ENCODE measurements around the gene NUF2. TPM values are rescaled to one million over a fixed set of nuclear protein-coding genes. Genes with fewer than 3 reads are reported as not detected.
"Not testable (repeated sequence)": the region's sequence is repeated elsewhere in the genome, so short reads cannot be mapped to it uniquely, and the experiment has no call there.

The NUF2 gene
- total RNA-seq = 10 to 100 TPM; 31.7 to 32.7 TPM

DNA sequence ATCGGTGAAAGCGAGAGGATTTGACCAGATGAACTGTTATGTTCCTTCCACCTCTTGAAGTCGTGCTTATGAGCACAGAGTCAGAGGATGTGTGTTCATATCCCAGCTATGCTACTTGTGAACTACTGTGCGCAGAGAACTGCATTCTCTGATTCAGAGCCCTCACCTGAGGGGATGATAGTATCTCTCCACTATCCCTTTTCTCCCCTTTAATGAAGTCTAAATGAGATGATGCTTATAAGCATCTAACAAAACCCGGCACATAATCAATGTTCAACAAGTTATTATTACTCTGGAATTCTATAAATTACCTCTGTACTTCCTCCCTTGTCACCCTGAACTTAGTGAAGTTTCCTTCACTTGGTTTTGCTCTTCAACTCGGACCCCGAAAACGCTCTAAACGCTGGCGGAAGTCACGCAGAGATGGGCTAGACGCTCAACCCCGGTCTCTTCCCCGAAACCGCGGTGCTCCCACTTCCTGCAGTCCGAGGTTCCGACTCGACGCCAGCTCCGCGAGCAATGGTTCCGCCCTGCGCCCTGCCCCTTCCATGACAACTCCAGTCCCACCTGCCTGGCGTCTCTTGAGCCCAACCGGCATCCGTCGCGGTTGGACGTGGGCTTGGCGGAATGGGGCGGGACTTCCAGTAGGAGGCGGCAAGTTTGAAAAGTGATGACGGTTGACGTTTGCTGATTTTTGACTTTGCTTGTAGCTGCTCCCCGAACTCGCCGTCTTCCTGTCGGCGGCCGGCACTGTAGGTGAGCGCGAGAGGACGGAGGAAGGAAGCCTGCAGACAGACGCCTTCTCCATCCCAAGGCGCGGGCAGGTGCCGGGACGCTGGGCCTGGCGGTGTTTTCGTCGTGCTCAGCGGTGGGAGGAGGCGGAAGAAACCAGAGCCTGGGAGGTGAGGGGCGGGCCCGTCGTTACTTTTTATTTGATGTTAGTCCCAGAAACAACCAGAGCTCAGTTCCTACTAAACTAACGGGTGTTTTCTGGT is at the start of gene NUF2:
TSS of gene NUF2 (plus strand) at position 644 of the 995 bp plus-strand sequence. CDS start 4,098 bp downstream, outside the sequence.
- ChIA-PET POLR2A (interaction anchor here (0.7 kb wide), 1 partner anchor 222 kb away, joined by 3 read pairs; no protein-coding TSS in a partner anchor), CTCF (interaction anchor here (1.2 kb wide), 1 partner anchor 473 kb away, joined by 3 read pairs; no protein-coding TSS in a partner anchor)

DNA sequence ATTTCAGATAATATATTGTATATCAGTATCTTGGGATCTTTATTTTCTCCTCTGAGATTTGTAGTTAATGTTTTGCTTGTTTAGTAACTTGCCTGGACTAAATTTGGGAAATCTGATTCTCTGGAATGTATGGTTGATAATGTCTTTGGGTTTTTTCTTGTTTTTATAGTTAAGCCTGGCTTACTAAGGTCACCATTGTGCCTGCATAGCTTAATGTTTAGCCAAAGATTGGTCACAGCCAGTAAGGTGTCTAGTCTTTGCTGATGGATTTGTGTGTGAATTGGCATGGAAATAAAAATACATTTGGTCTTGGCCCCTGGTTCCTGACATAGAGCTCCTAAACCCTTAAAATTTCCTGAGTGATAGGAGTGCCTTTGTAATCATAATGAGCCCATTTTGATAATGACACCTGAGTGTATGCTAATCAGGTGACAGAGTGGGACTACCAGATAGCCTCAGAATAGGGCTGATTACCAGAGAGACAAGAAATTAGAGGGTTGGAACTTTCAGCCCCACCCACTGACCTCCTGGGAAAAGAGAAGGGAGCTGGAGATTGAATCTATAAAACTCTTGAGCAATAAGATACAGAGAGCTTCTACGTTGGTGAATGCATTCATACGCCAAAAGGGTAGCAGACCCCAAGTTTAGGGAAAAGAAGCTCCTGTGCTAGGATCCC is 47.9 kb upstream of the NUF2 start:
- POLR2A ChIA-PET = no interaction called here
- CTCF ChIA-PET = no interaction called here

DNA sequence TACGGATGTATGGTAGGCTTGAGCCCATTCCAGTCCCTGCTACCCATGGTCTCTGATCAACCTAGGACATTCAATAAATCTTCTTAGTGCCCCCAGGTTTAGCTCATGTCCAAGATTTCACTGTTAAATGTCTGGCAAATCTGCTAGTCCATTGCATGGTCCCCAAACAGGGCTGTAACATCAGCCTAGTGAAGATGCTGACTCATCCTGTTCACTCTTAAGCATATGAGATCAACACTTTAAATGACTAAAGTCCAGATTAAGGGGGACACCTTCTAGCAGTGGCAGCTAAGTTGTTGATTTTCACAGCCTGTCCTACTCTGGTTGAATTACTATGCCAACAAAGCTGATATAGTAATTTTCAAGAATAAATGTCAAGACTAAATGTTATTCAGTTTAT is 46.5 kb upstream of the NUF2 start:
- ChIA-PET CTCF (no interaction called here), POLR2A (no interaction called here)

DNA sequence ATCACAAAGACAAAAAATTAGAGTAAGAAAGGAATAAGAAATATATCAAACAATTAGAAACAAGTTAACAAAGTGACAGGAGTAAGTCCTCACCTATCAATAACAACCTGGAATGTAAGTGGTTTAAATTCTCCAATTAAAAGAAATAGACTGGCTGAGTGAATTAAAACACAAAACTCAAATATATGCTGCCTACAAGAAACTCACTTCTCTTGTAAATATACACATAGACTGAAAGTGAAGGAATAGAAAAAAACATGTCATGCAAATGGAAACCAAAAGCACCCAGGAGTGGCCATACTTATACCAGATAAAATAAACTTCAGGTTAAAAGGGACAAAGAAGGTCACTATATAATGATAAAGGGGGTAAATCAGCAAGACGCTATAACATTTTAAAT is 43.2 kb upstream of the NUF2 start:
- POLR2A ChIA-PET = no interaction called here

DNA sequence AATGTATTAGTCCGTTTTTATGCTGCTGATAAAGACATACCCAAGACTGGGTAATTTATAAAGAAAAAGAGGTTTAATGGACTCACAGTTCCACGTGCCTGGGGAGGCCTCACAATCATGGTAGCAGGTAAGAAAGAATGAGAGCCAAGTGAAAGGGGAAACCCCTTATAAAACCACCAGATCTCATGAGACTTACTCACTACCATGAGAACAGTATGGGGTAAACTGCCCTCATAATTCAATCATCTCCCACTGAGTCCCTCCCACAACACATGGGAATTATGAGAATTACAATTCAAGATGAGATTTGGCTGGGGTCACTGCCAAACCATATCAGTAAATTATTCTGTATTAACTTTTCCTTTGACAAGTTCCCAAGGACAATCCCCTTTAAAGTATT is 36.9 kb upstream of the NUF2 start:
- CTCF ChIA-PET, POLR2A ChIA-PET: not testable (repeated sequence)

More for the DNA sequence above, 43.2 kb upstream of the NUF2 start:
- CTCF ChIA-PET = no interaction called here

DNA sequence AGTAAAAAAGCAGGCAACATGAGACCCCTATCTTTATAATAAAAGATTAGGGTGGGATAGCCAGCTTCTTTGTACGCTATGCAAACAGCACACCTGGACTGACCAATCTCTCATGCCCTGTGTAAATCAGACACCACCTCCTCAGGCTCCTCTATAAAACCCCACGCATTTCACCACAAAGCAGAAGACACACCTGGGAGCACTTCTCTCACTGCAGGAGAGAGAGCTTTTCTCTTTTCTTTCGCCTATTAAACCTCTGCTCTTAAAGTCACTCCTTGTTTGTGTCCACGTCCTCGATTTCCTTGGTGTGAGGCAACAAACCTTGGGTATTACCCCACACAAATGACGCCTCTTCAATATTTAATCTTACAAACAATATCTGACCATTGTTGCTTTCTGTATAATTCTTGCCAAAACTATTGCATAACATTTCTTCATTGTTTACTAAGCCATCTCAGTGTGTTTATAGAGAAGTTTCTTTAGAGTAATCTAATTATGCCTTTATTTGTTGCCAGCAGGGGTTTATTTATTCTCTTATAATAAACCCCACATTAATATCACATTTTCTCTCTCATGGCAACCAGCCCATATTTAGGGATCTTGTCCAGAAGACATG is 31.6 kb upstream of the NUF2 start:
- ChIA-PET CTCF (no interaction called here), POLR2A (interaction anchor here (0.6 kb wide), 1 partner anchor 26 kb away, joined by 3 read pairs; no protein-coding TSS in a partner anchor)

DNA sequence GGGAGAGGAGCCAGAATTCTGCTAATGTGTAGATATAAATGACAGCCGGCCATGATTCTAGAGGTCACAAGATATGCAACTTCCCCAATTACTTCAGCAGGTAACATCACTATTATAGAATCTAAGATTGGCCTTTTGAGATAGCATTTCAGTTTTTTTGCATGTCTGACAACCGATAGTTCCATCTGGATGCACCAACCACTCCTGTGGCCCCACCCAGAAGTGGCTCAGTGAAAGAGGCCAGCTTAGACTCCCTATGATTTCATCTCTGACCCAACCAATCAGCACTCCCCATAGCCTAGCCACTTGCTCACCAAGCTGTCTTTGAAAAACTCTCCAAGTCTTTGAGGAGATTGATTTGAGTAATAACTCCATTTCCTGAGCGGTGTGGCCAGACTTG is 30.3 kb upstream of the NUF2 start:
- ChIA-PET POLR2A (no interaction called here), CTCF (no interaction called here)

DNA sequence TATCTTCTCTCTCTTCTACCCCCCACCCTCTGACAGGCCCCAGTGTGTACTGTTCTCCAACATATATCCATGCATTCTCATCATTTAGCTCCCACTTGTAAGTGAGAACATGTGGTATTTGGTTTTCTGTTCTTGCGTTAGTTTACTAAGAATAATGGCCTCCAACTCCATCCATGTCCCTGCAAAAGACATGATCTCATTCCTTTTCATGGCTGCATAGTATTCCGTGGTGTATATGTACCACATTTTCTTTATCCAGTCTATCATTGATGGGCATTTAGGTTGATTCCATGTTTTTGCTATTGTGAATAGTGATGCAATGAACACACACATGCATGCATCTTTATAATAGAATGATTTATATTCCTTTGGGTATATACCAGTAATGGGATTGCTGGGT is 29.6 kb upstream of the NUF2 start:
- POLR2A ChIA-PET, CTCF ChIA-PET: not testable (repeated sequence)

DNA sequence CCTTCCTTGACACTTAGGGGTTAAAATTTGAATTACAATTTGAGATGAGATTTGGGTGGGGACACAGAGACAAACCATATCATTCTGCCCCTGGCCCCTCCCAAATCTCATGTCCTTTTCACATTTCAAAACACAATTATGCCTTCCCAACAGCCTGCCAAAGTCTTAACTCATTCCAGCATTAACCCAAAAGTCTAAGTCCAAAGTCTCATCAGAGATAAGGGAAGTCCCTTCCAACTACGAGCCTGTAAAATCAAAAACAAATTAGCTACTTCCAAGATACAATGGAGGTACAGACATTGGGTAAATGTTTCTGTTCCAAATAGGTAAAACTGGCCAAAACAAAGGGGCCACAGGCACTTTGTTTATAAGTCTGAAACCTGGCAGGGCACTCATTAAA is 28.3 kb upstream of the NUF2 start:
- POLR2A ChIA-PET, CTCF ChIA-PET: not testable (repeated sequence)

DNA sequence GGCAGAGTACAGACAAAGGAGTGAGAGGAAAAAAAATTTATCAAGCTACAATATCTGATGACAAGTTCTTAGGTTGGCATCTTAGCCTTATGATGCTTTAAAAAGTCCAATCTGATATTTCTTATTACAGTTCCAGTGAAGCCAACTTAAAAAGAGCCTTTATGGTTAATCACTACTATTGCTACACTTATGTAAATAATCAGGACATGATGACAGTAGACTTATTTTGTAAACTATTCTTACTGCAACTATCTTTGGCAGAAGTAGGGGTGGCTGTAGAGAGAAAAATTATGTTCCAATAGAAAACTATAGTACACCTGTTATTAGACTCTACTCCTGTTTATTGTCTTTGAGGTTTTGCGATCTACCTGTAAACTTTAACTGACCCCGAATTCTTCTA is 25.8 kb upstream of the NUF2 start:
- POLR2A ChIA-PET = no interaction called here
- CTCF ChIA-PET = no interaction called here

DNA sequence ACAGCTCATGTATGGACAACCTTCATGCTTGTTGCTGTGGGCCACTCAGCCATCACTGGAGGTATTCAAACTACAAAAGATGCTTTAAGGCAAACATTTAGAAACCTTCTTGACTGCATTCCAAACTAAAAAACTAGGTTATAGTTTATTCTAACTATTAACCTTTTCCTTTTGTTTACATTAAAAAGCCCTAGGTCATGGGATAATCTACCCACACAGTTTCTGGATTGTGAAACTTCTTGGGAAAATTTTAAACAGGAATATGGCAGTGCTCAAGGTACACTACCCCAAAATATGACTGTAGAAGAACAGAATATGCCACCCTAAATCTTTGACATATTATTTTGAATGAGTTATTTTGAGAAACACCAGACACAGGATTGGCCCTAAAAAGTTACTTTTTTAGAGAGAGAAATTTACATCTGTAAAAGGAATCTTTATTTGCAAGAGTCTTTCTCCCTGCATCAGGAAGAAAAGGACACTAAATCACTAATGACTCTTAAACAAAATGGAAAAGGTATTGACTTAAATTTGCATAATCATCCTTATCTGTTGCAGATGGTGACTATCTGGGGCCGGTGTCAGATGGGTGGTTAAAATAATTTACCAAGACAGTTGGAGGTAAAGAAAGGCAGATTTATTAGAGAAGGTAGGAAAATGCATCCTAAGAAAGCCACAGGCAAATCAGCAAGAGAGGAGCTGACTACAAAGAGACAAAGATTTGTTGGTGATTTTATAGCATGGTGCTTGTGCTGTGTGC is 25.1 kb upstream of the NUF2 start:
- CTCF ChIA-PET = no interaction called here
- POLR2A ChIA-PET = no interaction called here

DNA sequence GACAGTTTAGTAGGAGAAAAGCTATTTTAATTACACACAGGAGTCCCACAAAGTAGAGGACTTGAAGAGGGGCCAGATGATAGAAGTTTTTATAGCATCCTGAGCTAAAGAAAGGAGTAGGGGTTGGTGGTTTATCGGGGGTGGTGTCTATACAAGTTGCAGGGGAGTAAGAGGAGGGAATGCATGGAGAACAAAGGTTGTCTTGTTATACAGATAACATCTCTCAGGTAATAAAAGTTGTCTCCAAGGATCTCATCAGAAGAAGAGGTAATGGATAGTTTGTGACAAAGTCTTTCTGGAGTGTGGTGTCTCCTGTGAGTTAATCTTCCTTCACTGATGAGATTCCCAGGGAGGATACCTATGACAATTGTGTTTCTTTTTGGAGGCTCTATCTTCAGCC is 23.4 kb upstream of the NUF2 start:
- POLR2A ChIA-PET = no interaction called here
- CTCF ChIA-PET = no interaction called here

DNA sequence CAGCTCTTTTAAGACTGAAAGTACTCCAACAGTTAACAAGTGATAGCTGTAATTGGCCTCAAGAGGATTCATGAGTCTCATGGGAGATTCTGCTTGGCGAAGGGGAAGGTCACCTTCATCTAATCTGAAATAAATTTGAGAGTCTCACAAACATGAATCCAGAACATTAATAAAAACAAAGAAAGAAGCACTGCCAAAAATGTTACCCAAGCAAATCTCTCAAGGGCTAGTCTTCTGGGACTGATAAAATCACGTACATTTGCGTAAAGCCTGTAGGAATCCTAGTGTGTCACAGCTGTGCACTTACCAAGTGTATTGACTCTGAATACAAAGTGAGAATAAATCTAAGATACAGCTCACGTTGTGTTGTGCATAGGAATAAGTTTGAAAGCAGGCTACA is 21.2 kb upstream of the NUF2 start:
- ChIA-PET CTCF (no interaction called here), POLR2A (no interaction called here)

DNA sequence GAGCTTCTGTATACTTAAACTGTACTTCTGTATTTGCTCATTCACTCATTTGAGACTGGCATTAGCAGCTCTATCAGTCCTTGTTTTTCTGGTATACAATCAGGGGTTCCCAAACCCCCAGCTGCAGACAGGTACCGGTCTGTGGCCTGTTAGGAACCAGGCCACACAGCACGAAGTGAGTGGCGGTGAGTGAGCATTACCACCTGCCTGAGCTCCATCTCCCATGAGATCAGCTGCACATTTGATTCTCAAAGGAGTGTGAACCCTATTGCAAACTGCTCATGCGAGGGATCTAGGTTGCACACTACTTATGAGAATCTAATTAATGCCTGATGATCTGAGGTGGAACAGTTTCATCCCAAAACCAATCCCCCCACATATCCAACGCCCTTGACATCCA is 18.2 kb upstream of the NUF2 start:
- ChIA-PET POLR2A (no interaction called here), CTCF (no interaction called here)

DNA sequence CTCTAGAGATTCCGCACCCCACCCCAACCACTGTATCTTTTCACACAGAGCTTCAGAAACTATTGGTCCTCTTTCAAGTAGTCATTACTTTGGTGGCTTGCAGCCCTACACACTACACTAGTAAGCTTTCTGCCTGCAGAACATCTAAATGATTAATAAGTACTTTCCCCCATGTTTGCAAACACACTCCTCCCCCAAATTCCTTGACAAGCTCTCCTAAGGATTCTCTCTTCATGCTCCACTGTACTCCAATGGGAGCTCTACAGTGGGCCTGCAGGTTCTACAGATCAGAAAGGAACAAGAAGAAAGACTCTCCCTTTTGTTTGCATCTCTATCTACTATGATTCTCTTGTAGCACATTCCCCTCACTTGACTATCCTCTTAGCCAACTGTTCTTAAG is 16.3 kb upstream of the NUF2 start:
- CTCF ChIA-PET = no interaction called here
- POLR2A ChIA-PET = no interaction called here

DNA sequence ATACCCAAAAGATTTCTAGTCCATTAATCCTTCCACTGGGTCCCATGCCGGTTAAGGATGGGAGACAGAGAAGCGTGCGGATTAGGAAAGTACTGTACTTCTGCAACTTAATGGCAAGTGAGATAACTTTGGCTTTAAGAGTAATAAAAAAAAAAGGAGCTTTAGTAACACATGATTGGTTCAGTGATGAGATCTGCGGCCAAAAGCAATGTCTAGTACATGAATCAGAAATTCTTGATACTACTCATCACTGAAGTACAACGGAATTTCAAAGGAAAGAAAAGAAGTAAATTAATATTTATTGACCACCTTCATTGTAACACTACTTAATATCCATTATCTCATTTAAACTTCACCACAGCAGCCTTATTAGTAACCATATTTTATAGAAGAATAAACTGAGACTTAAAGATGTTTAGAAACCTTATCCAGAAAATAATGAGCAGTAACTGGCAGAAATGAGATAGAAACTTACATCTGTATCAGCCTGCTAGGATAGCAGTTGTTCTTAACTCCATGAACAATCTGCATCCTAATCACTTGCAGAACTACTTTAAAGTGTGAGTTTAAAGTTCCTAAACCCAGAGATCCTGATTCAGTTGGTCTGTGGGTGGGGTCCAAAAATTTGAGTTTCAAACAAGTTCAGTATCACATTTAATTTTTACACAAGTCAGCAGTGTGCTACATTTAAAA is 14.1 kb upstream of the NUF2 start:
- POLR2A ChIA-PET = no interaction called here

DNA sequence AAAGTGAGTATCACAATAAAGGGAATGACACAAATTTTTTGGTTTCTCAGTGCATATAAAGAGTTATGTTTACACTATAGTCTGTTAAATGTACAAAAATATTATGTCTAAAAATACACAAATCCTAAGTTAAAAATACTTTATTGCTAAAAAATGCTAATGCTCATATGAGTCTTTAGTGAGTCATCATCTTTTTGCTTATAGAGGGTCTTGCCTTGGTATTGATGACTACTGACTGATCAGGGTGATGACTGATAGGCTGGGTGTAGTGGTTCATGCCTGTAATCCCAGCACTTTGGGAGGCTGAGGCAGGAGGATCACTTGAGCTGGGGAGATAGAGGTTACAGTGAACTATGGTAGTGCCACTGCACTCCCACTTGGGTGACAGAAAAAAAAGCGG is 12.9 kb upstream of the NUF2 start:
- POLR2A ChIA-PET = no interaction called here
- CTCF ChIA-PET = no interaction called here

More for the DNA sequence above, 14.1 kb upstream of the NUF2 start:
- CTCF ChIA-PET = no interaction called here

DNA sequence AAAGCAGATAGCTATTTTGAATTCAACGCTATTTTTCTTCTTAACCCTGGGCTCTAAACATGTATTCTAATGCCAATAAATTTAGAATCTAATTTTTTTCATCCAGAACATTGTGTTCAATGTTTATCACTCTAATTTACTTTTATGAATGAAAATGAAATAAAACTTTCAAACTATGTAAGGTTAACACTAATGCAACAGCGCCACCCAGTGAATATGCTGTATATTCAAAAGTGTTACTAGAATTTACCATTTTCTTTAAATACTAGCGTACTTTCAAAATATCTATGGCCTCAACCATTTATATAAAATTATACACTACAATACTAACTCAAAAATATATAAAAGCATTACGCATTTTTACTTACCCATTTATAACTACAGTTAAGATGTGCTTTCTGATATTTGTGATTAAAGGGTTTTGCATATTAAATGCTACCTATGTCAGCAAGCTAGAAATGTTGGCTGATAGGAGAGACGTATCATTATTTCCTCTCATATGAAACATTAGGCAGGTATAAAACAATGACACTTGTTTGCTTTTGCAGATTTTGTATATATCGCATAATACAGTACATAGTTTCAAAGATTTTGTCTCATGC is 5.9 kb upstream of the NUF2 start:
- CTCF ChIA-PET = no interaction called here
- POLR2A ChIA-PET = no interaction called here

DNA sequence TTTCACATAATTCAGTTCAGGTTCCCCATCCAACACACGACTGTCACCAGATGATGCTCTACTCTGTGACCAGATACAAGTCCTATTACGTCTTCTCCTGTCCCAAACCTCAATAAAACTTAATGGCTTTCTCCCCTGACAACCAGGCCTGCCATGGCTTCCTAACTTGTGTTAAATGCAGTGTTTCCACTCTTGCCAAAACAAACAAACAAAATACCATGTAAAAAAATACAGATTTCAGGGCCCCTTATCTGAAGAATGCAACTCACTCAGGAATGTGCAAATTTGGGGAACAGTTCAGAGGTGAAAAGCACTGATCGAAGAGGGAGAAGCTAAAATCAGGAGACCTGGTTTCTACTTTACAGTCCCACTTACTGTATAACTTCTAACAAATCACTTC is 863 bp upstream of the NUF2 start:
- POLR2A ChIA-PET = no interaction called here
- CTCF ChIA-PET = interaction anchor here (1.2 kb wide), 1 partner anchor 473 kb away, joined by 3 read pairs; no protein-coding TSS in a partner anchor

Data from activated CD8-positive, alpha-beta memory T cell treated with anti-CD3 and anti-CD28 coated beads for 36 hours (primary cell).